Activated CD8-positive, alpha-beta memory T cell treated with anti-CD3 and anti-CD28 coated beads for 24 hours (primary cell): ENCODE measurements around the gene IKZF3.
"Not testable (repeated sequence)": the region's sequence is repeated elsewhere in the genome, so short reads cannot be mapped to it uniquely, and the experiment has no call there.

ENCODE experiments used
- DNase-seq: peaks from one replicate; pipeline ENCODE4 v3.0.0-alpha.2; 2020

The IKZF3 gene

DNA sequence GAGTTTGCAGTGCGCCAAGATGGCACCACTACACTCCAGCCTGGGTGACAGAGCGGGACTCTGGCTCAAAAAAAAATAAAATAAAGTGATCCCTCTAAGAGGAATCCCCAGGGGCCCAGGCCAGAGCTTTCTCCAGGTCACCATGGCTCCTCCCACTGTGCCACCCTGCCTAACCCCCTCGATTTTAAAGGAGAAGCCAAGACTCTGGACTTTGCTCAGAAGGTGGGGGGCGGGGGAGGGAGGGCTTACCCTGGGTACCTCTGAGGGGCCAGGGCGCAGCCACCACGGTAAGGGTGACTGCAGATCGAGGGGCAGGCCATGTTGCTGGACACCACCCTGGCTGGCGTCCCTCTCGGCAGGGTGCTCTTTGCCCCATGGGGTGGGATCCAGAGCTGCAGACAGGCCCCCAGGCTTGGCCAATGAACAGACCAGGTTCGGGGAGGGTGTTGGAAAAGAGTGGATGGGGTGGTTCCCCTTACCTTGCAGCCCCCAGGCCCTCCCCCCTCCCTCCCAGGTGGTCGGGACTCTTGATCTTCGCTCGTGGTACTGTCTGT lies 126.8 kb downstream of the IKZF3 start:
- DNase-seq, result no peak

DNA sequence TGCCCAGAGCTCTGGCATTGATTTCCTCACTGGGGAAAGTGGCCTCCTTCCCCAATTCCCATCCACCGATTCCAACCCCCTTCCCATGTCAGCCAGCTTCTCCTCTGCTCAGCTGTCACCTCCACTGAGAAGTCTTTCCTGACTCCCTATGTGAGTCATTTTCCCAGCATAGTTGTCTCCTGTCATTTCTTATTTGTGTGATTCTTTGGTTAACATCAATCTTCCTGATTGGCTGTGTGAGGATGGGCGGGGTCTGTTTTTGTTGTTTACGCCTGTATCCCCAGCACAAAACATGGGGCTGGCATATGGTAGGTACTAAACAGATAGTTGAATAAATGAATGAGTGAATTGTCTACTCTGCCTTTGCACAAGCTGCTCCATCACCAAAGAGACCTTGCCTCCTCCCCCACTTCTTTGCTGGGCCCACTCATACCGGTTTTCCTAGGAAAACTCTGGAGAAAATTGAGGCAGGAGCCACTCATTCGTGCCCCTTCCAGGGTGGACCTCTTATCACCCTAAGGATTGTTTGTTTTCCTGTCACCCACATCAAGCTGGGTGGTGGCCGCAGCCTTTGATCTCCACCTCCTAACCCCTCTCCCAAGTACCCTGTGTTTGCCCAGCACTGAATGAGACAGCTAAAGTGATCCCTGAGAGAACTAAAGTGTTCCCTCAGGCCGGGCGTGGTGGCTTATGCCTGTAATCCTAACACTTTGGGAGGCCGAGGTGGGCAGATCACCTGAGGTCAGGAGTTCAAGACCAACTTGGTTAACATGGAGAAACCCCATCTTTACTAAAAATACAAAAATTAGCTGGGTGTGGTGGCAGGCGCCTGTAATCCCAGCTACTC lies 127.6 kb downstream of the IKZF3 start:
- no peak for DNase-seq

GRCh38 chr17:39735882-39736281 lies 128.2 kb downstream of the IKZF3 start:
- DNase-seq, result no peak

GRCh38 chr17:39732586-39732985 lies 131.5 kb downstream of the IKZF3 start:
- no peak for DNase-seq

GRCh38 chr17:39730095-39730921 lies 133.8 kb downstream of the IKZF3 start, which contains the start of gene MIEN1:
Gene MIEN1 (minus strand): TSS chr17:39730532. CDS start chr17:39730495, 37 bp downstream.
- DNase-seq, result peak; percentile 100

DNA sequence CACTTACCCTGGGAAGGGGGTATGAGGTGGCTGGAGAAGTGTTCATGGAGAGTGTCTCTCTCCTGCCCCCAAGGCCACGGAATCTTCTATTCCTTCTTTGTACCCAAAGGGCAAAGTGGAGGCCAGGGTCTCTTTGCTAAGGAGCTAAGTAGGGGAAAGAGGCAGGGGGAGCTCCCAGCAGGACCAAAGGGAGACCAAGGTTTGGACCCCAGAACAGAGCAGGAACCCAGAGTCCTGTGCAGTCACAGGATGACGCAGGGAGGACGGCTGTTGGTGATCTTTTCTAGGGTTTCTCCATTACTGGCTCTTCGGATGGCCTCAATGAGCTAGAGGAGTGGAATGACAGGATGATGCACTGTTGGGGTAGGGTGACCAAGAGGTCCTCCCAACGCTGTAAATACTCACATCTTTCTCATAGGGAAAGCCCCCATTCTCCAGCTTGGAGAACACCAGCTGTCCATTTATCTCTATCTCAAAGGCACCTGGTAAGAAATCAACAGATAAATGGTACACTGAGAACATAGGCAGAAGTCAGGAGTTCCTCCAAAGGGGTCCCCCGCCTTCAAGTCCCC lies 134.7 kb downstream of the IKZF3 start:
- no peak for DNase-seq

DNA sequence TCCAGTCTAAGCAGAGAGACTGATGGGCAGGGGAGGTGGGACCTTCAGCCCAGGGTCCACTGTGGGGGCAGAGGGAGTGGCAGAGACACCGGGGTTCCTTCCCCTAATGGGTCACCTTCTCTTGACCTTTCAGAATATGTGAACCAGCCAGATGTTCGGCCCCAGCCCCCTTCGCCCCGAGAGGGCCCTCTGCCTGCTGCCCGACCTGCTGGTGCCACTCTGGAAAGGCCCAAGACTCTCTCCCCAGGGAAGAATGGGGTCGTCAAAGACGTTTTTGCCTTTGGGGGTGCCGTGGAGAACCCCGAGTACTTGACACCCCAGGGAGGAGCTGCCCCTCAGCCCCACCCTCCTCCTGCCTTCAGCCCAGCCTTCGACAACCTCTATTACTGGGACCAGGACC lies 136.6 kb downstream of the IKZF3 start:
- DNase-seq, result no peak

DNA sequence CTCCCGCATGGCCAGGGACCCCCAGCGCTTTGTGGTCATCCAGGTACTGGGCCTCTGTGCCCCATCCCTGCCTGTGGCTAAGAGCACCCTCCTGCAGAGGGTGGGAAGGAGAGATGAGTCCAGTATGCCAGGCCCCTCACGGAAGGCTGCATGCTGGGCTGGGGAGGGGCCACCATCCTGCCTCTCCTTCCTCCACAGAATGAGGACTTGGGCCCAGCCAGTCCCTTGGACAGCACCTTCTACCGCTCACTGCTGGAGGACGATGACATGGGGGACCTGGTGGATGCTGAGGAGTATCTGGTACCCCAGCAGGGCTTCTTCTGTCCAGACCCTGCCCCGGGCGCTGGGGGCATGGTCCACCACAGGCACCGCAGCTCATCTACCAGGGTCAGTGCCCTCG lies 137.5 kb downstream of the IKZF3 start:
- DNase-seq, result no peak

DNA sequence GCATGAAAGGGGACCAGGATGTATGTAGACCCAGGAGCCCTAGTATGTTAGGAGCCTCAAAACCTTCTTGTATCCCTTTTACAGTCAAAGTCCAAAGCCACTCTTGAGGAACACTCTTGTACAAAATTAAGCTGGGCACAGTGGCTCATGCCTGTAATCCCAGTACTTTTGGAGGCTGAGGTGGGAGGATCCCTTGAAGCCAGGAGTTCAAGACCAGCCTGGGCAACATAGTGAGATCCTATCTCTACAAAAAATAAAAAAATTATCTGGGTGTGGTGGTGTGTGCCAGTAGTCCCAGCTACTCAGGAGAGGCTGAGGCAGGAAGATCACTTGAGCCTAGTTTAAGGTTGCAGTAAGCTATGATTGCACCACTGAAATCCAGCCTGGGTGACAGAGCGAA lies 138.2 kb downstream of the IKZF3 start:
- DNase-seq, result not testable (repeated sequence)

- DNase-seq, result no peak
These were observed 139.4 kb downstream of the IKZF3 start for GRCh38 chr17:39724731-39725130.

GRCh38 chr17:39722965-39723848 lies 140.9 kb downstream of the IKZF3 start:
- no peak for DNase-seq

- DNase-seq, result no peak
These were observed 142.0 kb downstream of the IKZF3 start for GRCh38 chr17:39722104-39722503.

GRCh38 chr17:39719563-39720355 lies 144.4 kb downstream of the IKZF3 start:
- no peak for DNase-seq

GRCh38 chr17:39717660-39718059 lies 146.5 kb downstream of the IKZF3 start:
- no peak for DNase-seq

DNA sequence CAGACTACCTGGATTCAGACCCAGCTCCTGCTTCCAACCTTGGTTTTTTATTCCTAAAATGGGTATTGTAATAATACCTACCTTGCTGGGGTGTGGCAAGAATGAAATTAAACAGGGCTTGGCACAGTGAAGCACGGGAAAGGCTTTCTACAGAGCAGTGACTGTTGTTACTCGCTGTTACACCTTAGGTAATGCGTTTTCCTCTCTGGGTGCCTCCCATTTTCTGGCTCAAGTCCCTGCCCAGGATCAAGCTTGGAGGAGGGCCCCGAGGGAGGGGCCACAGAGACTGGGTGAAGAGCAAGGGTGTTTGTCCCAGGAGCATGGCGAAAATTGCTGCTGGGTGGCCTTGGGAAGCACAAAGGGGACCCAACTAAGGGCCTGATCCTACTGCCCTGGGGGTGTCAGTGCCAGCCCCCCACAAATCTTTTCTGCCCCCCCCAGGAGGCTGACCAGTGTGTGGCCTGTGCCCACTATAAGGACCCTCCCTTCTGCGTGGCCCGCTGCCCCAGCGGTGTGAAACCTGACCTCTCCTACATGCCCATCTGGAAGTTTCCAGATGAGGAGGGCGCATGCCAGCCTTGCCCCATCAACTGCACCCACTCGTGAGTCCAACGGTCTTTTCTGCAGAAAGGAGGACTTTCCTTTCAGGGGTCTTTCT lies 147.1 kb downstream of the IKZF3 start:
- DNase-seq, result no peak

DNA sequence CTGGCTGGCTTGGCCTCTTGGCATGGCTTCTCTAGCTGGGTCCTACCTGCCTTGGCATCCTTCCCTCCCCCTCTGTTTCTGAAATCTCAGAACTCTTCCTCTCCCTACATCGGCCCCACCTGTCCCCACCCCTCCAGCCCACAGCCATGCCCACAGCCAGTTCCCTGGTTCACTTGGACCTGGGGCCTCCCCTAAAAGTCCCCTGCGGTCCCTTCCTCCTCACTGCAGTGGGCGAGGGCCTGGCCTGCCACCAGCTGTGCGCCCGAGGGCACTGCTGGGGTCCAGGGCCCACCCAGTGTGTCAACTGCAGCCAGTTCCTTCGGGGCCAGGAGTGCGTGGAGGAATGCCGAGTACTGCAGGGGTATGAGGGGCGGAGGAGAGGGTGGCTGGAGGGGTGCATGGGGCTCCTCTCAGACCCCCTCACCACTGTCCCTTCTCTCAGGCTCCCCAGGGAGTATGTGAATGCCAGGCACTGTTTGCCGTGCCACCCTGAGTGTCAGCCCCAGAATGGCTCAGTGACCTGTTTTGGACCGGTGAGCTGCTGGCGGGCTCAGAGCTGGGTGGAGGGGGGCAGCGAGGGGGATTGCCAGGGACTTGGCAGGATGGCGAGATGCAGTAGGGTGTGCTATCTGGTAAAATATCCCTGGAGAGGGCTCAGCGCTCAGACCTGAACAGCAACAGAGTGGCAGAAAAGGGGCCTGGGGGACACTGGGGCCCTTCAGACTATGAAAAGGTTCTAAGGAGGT lies 147.9 kb downstream of the IKZF3 start:
- no peak for DNase-seq

DNA sequence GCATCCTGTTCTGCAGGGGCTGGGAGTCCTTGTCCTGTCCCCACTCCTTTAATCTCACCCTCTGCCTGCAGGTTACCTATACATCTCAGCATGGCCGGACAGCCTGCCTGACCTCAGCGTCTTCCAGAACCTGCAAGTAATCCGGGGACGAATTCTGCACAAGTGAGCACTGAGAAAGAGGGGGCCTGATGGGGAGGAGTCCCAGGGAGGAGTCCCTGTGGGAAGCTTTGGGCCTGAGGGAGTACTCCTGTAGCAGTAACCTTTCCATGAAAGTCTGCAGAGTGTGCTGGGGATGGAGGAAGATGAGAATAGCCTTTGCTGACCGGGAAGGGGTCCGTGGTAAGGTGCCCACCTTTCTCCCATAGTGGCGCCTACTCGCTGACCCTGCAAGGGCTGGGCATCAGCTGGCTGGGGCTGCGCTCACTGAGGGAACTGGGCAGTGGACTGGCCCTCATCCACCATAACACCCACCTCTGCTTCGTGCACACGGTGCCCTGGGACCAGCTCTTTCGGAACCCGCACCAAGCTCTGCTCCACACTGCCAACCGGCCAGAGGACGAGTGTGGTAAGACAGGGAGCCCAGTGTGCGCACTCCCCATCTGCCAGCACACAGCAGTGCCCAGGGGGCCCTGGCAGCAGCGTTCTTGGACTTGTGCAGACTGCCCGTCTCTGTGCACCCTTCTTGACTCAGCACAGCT lies 148.6 kb downstream of the IKZF3 start:
- no peak for DNase-seq

- no peak for DNase-seq
These were observed 149.9 kb downstream of the IKZF3 start for GRCh38 chr17:39714234-39714633.

DNA sequence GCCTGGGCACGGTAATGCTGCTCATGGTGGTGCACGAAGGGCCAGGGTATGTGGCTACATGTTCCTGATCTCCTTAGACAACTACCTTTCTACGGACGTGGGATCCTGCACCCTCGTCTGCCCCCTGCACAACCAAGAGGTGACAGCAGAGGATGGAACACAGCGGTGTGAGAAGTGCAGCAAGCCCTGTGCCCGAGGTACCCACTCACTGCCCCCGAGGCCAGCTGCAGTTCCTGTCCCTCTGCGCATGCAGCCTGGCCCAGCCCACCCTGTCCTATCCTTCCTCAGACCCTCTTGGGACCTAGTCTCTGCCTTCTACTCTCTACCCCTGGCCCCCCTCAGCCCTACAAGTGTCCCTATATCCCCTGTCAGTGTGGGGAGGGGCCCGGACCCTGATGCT lies 152.3 kb downstream of the IKZF3 start:
- no peak for DNase-seq
